ENCODE data around the gene BICDL2. TPM values are rescaled to one million over a fixed set of nuclear protein-coding genes. Genes with fewer than 3 reads are reported as not detected.

The BICDL2 gene
- total RNA-seq, 1 donor from 2014 or later = not detected

DNA sequence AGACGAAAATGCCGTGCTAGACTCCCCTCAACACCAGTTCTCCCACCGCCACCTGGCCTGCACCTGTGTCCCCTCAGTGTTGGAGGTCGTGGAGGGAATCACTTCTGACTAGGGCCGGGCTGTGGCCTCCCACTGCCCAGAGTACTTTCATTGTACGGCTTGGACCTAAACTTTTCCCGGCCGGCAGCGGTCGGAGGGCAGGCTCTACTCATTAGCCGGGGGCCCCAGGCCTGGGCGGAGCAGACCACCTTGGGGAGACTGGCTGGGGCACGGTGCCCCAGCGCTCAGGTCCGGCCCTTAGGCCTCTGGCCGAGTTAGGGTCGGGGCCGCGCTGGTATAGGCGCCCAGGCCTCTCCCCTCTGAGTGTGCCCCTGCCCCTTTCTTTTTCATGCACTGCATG, 19.4 kb downstream of the BICDL2 start:
- no peak for DNase-seq (ENCODE audit: low spot score)

DNA sequence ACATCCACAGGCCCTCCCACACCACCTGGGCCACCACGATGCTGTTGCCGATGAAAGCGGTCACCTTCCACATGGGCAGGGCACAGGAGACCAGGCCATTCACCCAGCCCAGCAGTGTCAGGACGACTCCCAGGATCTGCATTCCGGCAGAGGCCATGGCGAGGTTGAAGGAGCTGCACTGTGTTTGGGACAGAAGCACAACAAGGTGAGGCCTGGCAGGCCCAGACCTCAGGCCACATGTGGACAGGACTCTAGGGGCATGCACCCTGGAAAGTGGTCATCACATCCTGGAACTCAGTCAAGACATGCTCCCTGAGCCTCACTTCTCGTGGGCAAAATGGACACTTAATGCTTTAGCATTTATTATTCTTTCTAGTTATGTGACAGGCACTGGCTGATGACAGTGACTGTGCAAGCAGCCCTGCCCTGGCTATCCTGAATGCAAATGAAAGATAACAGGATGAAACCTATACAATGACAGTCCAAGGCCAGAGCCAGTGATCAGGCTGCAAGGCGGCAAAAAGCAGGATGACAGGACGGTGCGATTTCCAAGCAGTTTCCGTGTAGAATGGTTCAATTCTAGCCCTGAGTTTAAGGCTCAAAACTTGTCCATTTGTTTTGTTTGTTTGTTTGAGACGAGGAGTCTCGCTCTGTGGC, 20.8 kb downstream of the BICDL2 start:
- no peak for DNase-seq (ENCODE audit: low spot score)
- intact Hi-C loops (cut with DNase I) = no loop called here

More for the DNA sequence above, 19.4 kb downstream of the BICDL2 start:
- intact Hi-C loops (cut with DNase I) = no loop called here

DNA sequence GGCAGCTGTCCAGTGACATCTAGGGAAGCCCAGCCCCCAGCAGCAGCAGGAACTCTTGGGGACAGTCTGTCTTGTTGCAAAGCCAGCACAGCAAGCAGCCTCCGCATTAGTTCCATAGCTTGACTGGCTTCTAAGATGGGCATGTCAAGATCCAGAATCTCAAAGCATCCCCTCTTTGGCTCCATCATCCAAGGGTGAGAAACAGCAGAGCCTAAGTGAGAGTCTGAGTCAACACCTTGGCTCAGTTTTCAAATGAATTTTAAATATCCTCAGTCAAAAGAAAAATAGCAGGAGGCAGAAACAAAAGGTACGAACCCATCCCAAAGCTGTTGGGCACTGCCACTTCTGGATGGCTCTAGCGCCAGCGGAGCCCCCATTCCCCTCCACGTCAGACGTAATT, 21.8 kb downstream of the BICDL2 start:
- intact Hi-C loops (cut with DNase I) = no loop called here

DNA sequence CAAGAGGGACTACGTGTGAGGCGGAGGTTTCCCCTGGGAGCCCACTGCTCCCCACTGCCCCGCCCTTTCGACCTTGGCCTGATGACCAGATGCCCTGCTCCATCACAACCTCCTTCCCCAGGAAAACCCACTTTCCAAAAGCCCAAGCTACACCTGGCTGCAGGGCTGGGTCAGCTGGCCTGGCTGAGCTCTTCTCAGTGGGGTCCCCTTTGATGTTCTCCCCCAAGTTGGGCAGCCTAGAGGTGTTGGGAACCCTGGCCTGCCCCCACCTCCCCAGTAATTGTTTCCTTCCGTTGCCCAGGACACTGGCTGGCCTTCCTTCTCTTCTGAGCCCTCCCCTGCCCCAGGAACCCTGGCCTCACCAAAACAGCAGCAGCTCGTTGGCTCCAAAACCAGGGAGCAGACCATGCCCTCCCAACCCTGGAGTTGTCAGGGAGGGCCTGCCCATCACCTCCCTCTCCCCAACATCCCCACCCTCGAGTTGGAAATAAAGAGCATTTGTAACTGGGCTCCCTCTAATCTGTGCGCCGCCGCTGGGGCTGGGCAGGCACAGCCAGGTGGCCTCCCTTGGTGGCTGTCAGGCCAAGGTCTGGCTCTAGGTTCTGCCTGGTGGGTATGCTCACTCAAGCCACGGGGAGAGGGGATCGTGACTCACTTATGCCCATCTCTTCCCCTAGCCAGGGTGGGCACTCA, 22.6 kb downstream of the BICDL2 start:
- intact Hi-C loops (cut with DNase I) = no loop called here
- DNase-seq (ENCODE audit: low spot score) = no peak

More for the DNA sequence above, 21.8 kb downstream of the BICDL2 start:
- DNase-seq (ENCODE audit: low spot score) = no peak

DNA sequence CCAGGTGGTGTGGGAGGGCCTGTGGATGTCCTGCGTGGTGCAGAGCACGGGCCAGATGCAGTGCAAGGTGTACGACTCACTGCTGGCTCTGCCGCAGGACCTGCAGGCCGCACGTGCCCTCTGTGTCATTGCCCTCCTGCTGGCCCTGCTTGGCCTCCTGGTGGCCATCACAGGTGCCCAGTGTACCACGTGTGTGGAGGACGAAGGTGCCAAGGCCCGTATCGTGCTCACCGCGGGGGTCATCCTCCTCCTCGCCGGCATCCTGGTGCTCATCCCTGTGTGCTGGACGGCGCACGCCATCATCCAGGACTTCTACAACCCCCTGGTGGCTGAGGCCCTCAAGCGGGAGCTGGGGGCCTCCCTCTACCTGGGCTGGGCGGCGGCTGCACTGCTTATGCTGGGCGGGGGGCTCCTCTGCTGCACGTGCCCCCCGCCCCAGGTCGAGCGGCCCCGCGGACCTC, 23.2 kb downstream of the BICDL2 start:
- DNase-seq (ENCODE audit: low spot score) = no peak
- intact Hi-C loops (cut with DNase I) = no loop called here

DNA sequence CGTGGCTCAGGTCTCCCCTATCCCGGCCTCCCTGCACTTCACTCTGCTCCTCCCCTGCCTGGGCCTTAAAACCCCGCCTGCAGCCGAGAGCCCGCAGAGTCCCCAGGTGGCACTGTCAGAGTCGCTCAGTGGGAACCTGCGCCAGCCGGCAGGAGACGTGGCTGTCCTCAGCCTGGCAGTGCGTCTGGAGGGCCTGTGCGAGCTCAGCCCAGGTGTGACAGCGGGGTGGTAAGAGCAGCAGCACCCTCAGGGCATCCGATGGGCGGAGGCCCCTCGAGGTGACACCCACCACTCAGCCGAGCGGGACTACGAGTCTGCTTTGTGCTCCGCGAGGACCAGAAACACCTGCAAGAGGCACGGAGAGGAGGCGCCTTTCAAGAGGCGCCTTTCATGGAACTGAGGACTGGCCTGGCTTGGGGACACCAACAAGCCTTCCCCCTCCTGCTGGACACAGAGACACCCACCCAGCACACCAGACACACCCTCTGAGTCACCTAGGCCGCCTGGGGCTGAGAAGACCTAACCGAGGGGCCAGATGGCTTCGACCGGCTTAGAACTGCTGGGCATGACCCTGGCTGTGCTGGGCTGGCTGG, 23.8 kb downstream of the BICDL2 start, which contains the start of gene CLDN9:
Gene CLDN9 (plus strand): TSS at position 96 of the 593 bp plus-strand sequence. CDS start 440 bp downstream, at position 536.
- DNase-seq (ENCODE audit: low spot score) = no peak
- intact Hi-C loops (cut with DNase I) = no loop called here

DNA sequence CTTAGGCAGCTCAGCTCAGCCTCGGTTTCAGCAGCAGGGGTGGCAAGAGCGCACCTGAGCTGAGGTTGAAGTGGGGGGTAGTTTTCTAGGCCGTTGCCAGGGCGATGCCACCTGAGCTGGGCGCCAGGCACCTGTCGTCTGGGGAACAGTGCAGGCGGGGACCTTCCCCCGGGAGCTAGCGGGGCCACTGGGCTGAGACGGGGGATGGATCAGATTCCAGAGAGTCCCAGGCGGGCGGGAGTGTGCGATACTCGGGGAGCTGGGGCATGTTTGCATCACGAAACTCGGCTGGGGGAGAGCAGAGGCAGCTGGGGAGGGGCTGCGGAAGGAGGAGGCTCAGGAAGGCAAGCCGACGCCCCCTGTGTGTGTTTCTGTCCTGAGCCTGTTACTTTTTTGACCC, 24.5 kb downstream of the BICDL2 start:
- DNase-seq (ENCODE audit: low spot score) = no peak
- intact Hi-C loops (cut with DNase I) = no loop called here

DNA sequence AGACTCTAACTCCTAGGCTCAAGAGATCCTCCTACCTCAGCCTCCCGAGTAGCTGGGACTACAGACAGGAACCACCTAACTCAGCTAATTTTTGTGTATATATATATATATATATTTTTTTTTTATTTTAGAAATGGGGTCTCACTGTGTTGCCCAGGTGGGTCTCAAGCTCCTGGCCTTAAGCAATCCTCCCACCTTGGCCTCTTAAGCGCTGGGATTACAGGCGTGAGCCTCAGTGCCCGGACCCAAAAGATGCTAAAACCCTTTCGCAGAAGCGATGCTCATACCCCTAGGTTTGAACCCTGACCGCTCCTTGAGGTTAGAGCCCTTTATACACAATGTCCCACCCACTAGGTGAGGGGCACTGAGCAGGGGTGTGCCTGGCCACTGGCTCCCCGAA, 26.2 kb downstream of the BICDL2 start:
- intact Hi-C loops (cut with DNase I) = no loop called here
- no peak for DNase-seq (ENCODE audit: low spot score)

DNA sequence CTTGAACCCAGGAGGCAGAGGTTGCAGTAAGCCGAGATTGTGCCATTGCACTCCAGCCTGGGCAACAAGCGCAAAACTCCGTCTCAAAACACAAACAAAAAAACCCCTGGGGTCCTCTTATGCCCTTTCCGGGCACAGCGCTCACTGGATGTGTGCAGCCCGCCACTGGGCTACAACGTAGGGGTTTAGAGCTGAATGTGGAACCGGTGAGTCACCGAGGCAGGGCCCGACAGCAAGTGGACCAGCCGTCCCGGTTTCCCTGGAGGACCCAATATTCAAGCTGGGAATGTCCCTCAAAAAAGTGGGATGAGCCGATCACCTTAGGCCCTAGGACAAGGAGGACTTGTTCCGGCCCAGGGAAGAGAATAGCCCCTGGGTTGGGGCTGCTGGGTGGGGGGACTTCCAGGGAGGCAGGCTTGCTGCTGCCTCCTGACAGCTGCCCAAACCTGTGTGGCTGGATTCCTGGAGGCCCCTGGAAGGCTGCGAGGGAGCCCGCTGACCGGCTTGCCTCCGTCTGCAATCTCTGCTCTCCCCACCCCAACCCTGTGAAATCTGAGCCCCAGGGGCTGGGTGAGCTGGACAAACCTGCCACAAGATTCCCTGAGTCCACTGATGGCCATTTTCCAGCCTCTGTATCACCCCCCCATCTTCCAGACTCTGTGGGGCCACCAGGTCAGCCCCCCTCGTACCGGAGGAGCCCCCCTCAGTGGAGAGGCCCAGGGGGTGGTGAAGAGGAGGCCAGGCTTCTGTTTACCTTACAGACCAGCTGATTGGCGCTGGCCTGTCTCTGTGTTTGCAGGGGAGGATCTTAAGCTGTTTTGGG, 27.0 kb downstream of the BICDL2 start:
- no peak for DNase-seq (ENCODE audit: low spot score)
- intact Hi-C loops (cut with DNase I) = no loop called here

DNA sequence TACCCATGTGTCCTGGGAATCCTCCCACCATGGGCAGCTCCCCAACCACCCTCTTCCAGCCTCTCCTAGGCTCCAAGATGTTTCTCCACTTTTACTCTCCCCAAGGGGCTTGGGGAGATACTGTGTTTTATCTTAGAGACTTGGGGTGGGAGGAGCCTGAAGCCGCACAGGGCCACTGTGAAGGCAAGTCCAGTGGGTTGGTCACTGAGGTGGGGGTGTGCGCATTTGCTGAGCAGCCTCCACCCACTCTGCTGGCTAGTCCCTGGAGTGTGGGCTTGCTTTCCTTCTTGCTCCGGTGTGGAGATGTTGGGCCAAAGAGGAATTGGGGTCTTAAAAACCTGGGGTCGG, 28.1 kb downstream of the BICDL2 start:
- intact Hi-C loops (cut with DNase I) = no loop called here

DNA sequence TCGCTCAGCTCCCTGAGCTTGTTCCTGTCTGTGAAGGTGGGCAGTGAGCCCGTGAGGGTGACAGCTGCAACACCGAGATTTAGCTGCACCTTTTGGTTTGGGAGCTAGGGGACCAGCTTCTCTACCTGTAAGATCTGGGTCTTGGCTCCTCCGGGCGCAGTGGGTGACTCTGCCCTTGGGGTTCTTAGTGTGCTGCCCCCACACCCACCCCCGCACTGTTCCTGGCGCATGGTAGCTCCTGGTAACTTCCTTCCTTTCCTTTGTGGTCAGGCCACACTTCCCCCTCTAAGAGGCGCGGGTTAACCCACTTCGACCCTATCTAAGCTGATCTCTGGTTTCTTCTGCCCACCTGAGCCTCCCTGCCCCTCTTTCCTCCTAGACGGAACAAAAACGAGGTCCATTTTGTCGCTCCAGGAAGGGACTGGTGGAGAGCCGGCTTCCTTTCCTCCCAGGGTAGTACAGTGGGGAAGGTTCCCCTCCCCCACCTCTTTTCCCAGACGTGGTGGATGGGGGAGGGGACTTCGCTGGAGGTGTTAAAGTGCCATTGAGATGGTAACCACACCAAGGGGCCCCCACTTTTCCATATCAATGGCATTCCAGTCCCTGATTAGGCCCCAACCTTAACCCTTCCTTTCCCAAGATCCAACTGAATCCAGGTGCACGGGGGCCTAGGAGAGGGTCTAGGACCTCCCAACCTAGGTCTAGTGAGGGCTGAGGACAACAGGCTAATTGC, 28.6 kb downstream of the BICDL2 start:
- intact Hi-C loops (cut with DNase I) = no loop called here
- no peak for DNase-seq (ENCODE audit: low spot score)

More for the DNA sequence above, 28.1 kb downstream of the BICDL2 start:
- DNase-seq (ENCODE audit: low spot score) = no peak

DNA sequence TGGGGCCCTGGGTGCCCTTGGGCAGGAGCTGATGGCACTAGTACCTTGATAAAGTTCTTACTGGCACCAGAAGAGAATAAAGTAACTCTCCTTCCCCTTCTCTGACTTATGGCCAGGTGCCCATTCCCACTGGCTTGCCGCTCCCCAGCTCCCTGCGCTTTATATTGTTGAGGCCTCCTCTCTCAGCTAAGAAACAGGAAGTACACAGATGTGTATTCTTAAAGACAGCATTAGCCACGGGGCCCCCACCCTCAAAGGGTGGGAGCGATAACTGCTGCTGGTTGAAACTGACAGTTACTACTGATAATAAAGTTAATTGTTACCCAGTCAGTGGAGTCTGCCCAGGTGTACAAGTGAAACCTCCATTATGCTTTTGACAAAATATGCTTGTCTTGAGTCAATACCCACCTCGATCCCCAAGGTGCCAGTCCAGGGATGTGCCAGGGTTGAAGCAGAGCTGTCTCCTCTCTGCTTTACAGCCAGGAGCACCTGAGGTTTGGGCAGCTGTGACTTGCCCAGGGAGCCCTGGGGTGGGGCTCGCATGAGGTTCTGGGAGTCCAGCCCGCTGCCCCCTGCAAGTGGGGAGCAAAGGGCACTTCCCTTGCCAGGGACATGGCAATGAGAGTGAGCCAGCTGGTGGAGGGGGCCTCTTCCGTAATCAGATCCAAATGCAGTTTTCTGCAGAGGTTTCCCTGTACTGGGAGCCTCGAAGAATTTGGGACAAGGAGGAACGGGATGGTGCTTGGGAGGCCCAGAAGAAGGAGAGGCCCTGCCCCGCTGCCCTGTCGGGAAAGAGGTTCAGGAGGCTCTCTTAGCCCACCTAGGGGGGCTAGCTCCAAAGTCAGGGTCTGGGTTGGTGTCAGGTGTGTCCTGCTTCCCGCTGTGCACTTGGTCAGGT, 29.4 kb downstream of the BICDL2 start:
- intact Hi-C loops (cut with DNase I) = no loop called here
- DNase-seq (ENCODE audit: low spot score) = no peak

DNA sequence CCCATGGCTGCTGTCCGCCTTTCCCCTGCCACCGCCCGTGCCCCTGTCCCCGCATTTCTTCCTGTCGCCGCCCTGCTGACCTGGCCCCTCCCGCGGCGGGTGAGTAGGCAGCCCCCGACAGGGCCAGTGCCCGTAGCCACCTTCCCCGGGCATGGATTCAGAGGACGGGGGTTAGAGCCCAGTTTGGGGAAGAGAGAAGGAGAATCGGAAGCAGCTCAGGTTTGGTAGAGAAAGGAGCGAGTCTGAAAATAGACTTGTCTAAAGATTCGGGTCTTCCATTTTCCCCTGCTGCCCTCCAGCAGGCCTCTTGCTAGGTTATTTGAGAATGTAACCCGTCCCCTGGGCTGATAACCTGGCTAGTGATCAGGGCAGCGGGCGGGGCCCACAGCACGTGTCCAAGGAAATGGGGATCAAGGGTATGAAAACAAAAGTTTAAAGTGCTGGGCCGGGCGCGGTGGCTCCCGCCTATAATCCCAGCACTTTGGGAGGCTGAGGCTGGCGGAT, 31.9 kb downstream of the BICDL2 start:
- intact Hi-C loops (cut with DNase I) = loop anchor here (2.0 kb wide), 1 partner anchor 16 kb away; the partner anchor contains the start of gene TNFRSF12A
- no peak for DNase-seq (ENCODE audit: low spot score)

DNA sequence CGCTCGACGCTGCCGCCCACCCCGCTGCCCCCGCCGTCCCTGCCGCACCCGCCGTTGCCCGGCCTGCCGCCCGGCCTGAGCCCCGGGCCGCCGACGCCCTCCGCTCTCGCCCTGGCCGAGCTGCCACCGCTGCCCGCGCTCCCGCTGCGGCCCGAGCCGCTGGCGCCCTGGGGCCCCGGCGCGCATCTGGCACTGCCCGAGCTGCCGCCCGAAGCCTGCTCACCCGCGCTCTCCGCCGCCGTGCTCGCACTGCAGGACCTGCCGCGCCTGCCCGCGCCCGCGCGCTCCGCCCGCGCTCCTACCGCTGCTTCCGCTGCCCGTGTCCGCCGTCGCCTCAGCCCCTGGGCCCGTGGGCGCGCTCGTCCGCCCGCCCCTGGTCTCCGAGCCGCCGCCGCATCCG, 32.4 kb downstream of the BICDL2 start:
- intact Hi-C loops (cut with DNase I) = loop anchor here (2.0 kb wide), 1 partner anchor 16 kb away; the partner anchor contains the start of gene TNFRSF12A
- DNase-seq (ENCODE audit: low spot score) = no peak

DNA sequence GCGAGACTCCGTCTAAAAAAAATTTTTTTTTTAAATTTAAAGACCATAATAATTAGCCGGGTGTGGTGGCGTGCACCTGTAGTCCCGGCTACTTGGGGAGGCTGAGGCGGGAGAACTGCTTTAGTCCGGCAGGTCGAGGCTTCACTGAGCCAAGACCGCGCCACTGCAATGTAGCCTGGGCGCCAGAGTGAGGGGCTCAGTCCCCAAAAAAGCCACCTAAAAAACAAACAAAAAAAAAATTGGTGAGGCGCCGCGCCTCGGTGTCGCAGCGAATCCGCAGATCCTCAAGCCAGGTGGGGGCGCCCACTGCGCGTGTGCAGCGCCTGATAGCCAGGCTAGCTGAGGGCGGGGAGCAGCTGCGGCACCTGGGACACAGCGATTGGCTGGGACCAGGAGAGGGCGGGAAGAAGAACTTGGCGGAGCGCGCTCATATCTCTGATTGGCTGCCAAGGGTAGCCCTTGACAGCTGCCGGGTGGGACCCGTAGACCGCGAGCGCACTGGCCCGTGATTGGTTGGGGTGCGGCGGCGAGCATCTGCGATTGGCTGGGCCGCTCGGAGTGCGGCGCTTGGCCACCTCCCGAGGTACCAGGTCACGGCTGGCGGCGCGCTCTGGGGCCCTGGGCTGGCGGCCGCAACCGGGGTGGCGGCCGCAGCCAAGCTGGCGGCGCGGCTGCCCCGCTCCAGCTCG, 33.0 kb downstream of the BICDL2 start:
- intact Hi-C loops (cut with DNase I) = loop anchor here (2.0 kb wide), 1 partner anchor 17 kb away; the partner anchor contains the start of gene TNFRSF12A

DNA sequence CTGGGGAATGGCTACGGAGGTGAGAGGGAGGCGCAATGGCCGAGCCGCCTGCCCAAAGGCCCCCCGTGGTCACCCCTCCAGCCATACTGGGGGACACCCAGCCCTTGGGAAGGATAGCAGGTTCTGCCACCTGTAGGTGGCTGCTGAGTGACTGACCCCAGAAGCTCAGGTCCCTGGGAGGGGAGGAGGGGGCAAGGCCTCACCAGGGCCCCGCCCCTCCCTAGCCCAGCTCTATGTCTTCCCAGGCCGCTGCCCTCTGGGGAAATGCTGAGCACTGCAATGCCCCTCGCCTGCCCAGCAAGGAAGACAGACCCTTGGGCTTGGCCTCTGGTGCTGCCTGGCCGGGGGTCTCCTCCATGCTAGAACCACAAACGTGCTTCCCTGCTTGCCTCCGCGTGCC, 35.4 kb downstream of the BICDL2 start:
- no peak for DNase-seq (ENCODE audit: low spot score)
- intact Hi-C loops (cut with DNase I) = no loop called here

More for the DNA sequence above, 33.0 kb downstream of the BICDL2 start:
- DNase-seq (ENCODE audit: low spot score) = peak; percentile 99

DNA sequence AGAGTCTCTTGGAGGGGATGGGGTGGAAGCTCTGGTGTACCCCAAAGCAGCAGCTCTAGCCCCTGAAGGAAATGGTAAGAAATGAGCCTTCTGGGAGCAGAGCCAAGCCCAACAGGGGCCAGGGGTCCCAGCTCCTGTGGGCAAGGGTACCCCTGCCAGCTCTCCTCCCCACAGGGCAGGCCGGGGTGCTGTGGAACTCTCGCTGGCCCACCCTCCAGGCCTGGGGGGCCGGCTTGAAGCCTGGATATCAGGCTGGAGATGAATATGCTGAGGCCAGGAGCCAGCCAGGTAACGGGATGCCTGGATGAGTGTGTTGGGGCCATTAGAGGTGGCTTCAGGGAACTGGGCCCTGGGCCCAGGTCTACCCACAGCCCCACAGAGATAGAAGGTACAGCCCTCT, 36.2 kb downstream of the BICDL2 start:
- intact Hi-C loops (cut with DNase I) = no loop called here
- DNase-seq (ENCODE audit: low spot score) = no peak
